ENCODE data around the gene CACNA1F.

CACNA1F gene

DNA sequence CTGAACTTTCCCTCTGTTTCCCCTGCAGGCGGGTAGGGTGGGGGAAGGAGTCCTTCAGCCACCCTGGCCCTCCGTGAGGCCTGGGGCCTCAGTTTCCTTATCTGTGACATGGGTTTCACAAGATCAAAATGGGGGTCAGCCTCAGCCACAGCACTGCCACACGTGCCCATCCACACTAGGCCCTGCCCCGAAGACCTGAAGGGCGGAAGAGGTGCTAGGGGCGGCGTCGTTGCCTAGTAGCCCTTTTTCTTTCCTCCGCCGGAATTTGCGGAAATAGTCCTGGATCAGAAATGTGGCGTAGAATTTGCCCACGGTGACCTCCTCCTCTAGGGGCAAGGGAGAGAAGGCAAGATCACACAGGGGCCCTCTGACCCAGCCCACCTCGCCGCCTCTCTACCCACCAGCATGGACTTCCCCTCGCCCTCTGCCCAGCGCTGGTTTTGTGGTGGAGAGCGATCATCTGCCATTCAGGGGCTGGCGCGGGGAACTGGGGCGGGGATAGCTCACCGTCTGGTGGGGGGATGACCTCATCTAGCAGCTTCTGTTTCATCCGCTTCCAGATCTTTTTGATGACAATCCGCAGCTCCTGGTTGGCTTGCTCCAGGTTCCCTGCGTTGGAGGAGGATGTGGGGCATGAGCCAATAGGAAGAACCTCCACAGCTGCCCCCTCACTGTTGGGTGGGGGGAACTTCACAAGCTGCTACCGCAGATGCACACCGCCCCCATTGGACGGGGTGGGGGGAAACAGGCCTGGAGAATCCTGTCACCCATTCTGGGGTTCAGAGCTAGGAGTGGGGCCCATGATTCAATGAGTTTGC, 23.5 kb downstream of the CACNA1F start:
- Histone ChIP-seq H3K14ac (ENCODE audit: low read length in 2 of 2) (no peak overlapping the region), H3K9me3 (ENCODE audit: control insufficient read depth, low read length) (peaks cover 6% of the 10 kb centered on the region), H2BK12ac (ENCODE audit: low read length in 2 of 2) (no peak overlapping the region), H2BK5ac (ENCODE audit: low read depth, low read length, poor library complexity, severe bottlenecking) (no peak overlapping the region), H3K18ac (ENCODE audit: low read depth in 1 of 2, low read length in 2 of 2) (no peak overlapping the region), H3K79me1 (replicated peaks; ENCODE audit: low read length, poor library complexity, severe bottlenecking) (no peaks in the 10 kb centered on the region), H3K27ac (ENCODE audit: low read length, poor library complexity, severe bottlenecking) (no peak overlapping the region), H3K4me2 (ENCODE audit: low read length, poor library complexity, severe bottlenecking) (no peak overlapping the region), H2BK120ac (ENCODE audit: low read depth, low read length) (no peak overlapping the region), H3K23ac (ENCODE audit: low read length in 2 of 2) (no peak overlapping the region), H4K91ac (ENCODE audit: low read length) (no peak overlapping the region), H3K36me3 (ENCODE audit: control insufficient read depth in 1 of 2, insufficient read depth in 2 of 2, low read depth in 1 of 2, low read length in 2 of 2) (no peaks in the 10 kb centered on the region), H3K27me3 (ENCODE audit: control insufficient read depth in 1 of 2, insufficient read depth in 1 of 2, low read length in 2 of 2) (peaks cover 3 to 73% of the 10 kb centered on the region in 2 experiments), H3K4me1 (ENCODE audit: control insufficient read depth, insufficient read depth, low read depth, low read length) (no peaks in the 10 kb centered on the region), H3K4me3 (ENCODE audit: insufficient read depth in 1 of 2, low read depth in 1 of 2, low read length in 2 of 2) (no peak overlapping the region), H2AK5ac (ENCODE audit: low read length, severe bottlenecking) (no peak overlapping the region), H4K8ac (ENCODE audit: low read length) (no peak overlapping the region), H2AFZ (ENCODE audit: low read depth, low read length) (no peak overlapping the region), H3K4ac (ENCODE audit: low read depth in 1 of 2, low read length in 2 of 2) (no peak overlapping the region), H3K9ac (ENCODE audit: low read length) (no peak overlapping the region), H2BK15ac (ENCODE audit: low read depth, poor library complexity, severe bottlenecking) (no peak overlapping the region)
- whole genome bisulfite sequencing, result 47% methylated on average over 15 of the region's 28 CpGs
- DNase-seq, result no peak

DNA sequence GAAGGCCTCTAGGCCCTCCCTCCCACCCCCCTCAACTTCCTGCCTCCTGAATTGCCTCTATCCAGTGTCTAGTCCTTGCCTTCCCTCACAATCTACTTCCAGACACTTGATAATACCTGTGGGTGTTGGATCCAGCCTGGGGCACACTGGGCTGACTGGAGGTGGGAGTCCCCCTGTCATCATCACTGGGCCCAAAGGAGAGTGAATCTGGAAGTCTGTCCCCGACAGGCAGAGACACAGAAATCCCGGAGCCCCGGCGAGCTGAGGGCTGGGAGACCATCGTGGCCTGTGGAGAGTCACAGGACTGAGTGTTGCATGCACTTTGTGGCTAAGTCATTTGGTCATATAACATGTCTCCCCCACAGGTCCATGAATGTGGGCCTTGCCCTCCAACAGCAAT, 24.7 kb downstream of the CACNA1F start:
- no peak overlapping the region for H3K18ac ChIP-seq (ENCODE audit: low read depth in 1 of 2, low read length in 2 of 2)
- H3K27me3 ChIP-seq (ENCODE audit: control insufficient read depth in 1 of 2, insufficient read depth in 1 of 2, low read length in 2 of 2), result peaks cover 3 to 76% of the 10 kb centered on the region in 2 experiments
- H2BK5ac ChIP-seq (ENCODE audit: low read depth, low read length, poor library complexity, severe bottlenecking), result no peak overlapping the region
- no peak overlapping the region for H3K4me3 ChIP-seq (ENCODE audit: insufficient read depth in 1 of 2, low read depth in 1 of 2, low read length in 2 of 2)
- no peak overlapping the region for H3K23ac ChIP-seq (ENCODE audit: low read length in 2 of 2)
- no peak overlapping the region for H4K91ac ChIP-seq (ENCODE audit: low read length)
- no peak overlapping the region for H4K8ac ChIP-seq (ENCODE audit: low read length)
- no peak overlapping the region for H3K14ac ChIP-seq (ENCODE audit: low read length in 2 of 2)
- H3K9me3 ChIP-seq (ENCODE audit: control insufficient read depth, low read length), result peaks cover 6% of the 10 kb centered on the region
- H3K36me3 ChIP-seq (ENCODE audit: control insufficient read depth in 1 of 2, insufficient read depth in 2 of 2, low read depth in 1 of 2, low read length in 2 of 2), result no peaks in the 10 kb centered on the region
- no peak for DNase-seq
- no peak overlapping the region for H2BK12ac ChIP-seq (ENCODE audit: low read length in 2 of 2)
- no peaks in the 10 kb centered on the region for H3K4me1 ChIP-seq (ENCODE audit: control insufficient read depth, insufficient read depth, low read depth, low read length)
- H3K9ac ChIP-seq (ENCODE audit: low read length), result no peak overlapping the region
- no peak overlapping the region for H3K4me2 ChIP-seq (ENCODE audit: low read length, poor library complexity, severe bottlenecking)
- WGBS, result 92% methylated on average over 4 of the region's 5 CpGs
- H2AK5ac ChIP-seq (ENCODE audit: low read length, severe bottlenecking), result no peak overlapping the region
- no peaks in the 10 kb centered on the region for H3K79me1 ChIP-seq (replicated peaks; ENCODE audit: low read length, poor library complexity, severe bottlenecking)
- no peak overlapping the region for H2AFZ ChIP-seq (ENCODE audit: low read depth, low read length)
- H2BK120ac ChIP-seq (ENCODE audit: low read depth, low read length), result no peak overlapping the region
- no peak overlapping the region for H2BK15ac ChIP-seq (ENCODE audit: low read depth, poor library complexity, severe bottlenecking)
- H3K4ac ChIP-seq (ENCODE audit: low read depth in 1 of 2, low read length in 2 of 2), result no peak overlapping the region
- no peak overlapping the region for H3K27ac ChIP-seq (ENCODE audit: low read length, poor library complexity, severe bottlenecking)

DNA sequence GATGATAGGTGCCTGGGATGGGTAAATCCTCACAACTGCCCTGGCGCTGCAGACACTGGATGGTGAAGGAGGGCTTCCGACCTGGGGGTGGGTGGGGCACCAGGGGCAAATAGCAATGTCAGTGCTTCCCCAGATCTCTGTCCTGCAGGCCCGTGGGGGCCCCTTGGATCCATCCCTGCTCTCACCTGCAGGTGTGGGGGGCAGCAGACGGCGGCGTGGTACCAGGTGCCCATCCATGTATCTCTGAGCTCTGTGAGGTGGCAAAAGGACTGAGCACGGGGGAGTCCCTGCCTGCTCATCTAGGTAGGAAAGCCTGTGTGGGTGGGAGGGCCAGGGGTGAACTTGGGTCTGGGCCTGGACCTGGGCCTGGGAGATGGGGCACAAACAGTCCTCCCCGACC, 26.6 kb downstream of the CACNA1F start:
- peaks cover 3 to 64% of the 10 kb centered on the region in 2 experiments for H3K27me3 ChIP-seq (ENCODE audit: control insufficient read depth in 1 of 2, insufficient read depth in 1 of 2, low read length in 2 of 2)
- WGBS, result 90% methylated on average over 4 of the region's 8 CpGs

DNA sequence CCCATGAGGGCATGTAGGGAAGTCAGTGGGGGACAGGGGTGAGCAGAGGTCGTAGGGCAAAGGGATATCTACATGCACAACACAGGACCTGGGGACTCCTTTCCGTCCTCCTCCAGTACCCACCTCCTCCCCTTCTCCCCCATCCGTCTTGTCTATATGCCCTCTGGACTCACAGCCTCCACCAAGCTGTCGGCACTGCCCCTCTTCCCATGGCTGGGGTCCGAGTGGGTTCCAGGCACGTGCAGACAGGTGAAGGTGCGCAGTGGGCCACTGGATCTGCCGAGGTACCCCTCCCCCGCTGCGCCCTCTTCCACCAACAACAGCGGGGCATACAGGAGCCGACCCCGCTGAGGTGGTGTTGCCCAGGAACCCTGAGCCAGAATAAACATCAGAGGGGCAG, 27.7 kb downstream of the CACNA1F start:
- Histone ChIP-seq H2AFZ (ENCODE audit: low read depth, low read length) (no peak overlapping the region), H2BK5ac (ENCODE audit: low read depth, low read length, poor library complexity, severe bottlenecking) (no peak overlapping the region), H3K4me3 (ENCODE audit: insufficient read depth in 1 of 2, low read depth in 1 of 2, low read length in 2 of 2) (no peak overlapping the region), H3K4me1 (ENCODE audit: control insufficient read depth, insufficient read depth, low read depth, low read length) (no peaks in the 10 kb centered on the region), H3K4me2 (ENCODE audit: low read length, poor library complexity, severe bottlenecking) (no peak overlapping the region), H3K36me3 (ENCODE audit: control insufficient read depth in 1 of 2, insufficient read depth in 2 of 2, low read depth in 1 of 2, low read length in 2 of 2) (no peaks in the 10 kb centered on the region), H2AK5ac (ENCODE audit: low read length, severe bottlenecking) (no peak overlapping the region), H3K27me3 (ENCODE audit: control insufficient read depth in 1 of 2, insufficient read depth in 1 of 2, low read length in 2 of 2) (peaks cover 0 to 53% of the 10 kb centered on the region in 2 experiments), H4K91ac (ENCODE audit: low read length) (no peak overlapping the region), H4K8ac (ENCODE audit: low read length) (no peak overlapping the region), H3K79me1 (replicated peaks; ENCODE audit: low read length, poor library complexity, severe bottlenecking) (no peaks in the 10 kb centered on the region), H3K9me3 (ENCODE audit: control insufficient read depth, low read length) (no peaks in the 10 kb centered on the region), H3K9ac (ENCODE audit: low read length) (no peak overlapping the region), H3K27ac (ENCODE audit: low read length, poor library complexity, severe bottlenecking) (no peak overlapping the region), H3K14ac (ENCODE audit: low read length in 2 of 2) (no peak overlapping the region), H2BK15ac (ENCODE audit: low read depth, poor library complexity, severe bottlenecking) (no peak overlapping the region), H2BK12ac (ENCODE audit: low read length in 2 of 2) (no peak overlapping the region), H3K23ac (ENCODE audit: low read length in 2 of 2) (no peak overlapping the region), H3K18ac (ENCODE audit: low read depth in 1 of 2, low read length in 2 of 2) (no peak overlapping the region), H3K4ac (ENCODE audit: low read depth in 1 of 2, low read length in 2 of 2) (no peak overlapping the region), H2BK120ac (ENCODE audit: low read depth, low read length) (no peak overlapping the region)
- WGBS, result 89% methylated on average over 13 of the region's 13 CpGs
- DNase-seq, result no peak

More for the DNA sequence above, 26.6 kb downstream of the CACNA1F start:
- H3K14ac ChIP-seq (ENCODE audit: low read length in 2 of 2), result no peak overlapping the region
- no peak overlapping the region for H2AFZ ChIP-seq (ENCODE audit: low read depth, low read length)
- no peaks in the 10 kb centered on the region for H3K79me1 ChIP-seq (replicated peaks; ENCODE audit: low read length, poor library complexity, severe bottlenecking)
- H3K4me3 ChIP-seq (ENCODE audit: insufficient read depth in 1 of 2, low read depth in 1 of 2, low read length in 2 of 2), result no peak overlapping the region
- H3K9me3 ChIP-seq (ENCODE audit: control insufficient read depth, low read length), result no peaks in the 10 kb centered on the region
- no peak overlapping the region for H3K23ac ChIP-seq (ENCODE audit: low read length in 2 of 2)
- H3K36me3 ChIP-seq (ENCODE audit: control insufficient read depth in 1 of 2, insufficient read depth in 2 of 2, low read depth in 1 of 2, low read length in 2 of 2), result no peaks in the 10 kb centered on the region
- H2BK12ac ChIP-seq (ENCODE audit: low read length in 2 of 2), result no peak overlapping the region
- H2BK5ac ChIP-seq (ENCODE audit: low read depth, low read length, poor library complexity, severe bottlenecking), result no peak overlapping the region
- no peak overlapping the region for H3K27ac ChIP-seq (ENCODE audit: low read length, poor library complexity, severe bottlenecking)
- no peak overlapping the region for H3K4ac ChIP-seq (ENCODE audit: low read depth in 1 of 2, low read length in 2 of 2)
- no peak overlapping the region for H2BK120ac ChIP-seq (ENCODE audit: low read depth, low read length)
- no peak overlapping the region for H2AK5ac ChIP-seq (ENCODE audit: low read length, severe bottlenecking)
- H3K18ac ChIP-seq (ENCODE audit: low read depth in 1 of 2, low read length in 2 of 2), result no peak overlapping the region
- no peaks in the 10 kb centered on the region for H3K4me1 ChIP-seq (ENCODE audit: control insufficient read depth, insufficient read depth, low read depth, low read length)
- H4K91ac ChIP-seq (ENCODE audit: low read length), result no peak overlapping the region
- no peak overlapping the region for H2BK15ac ChIP-seq (ENCODE audit: low read depth, poor library complexity, severe bottlenecking)
- H3K4me2 ChIP-seq (ENCODE audit: low read length, poor library complexity, severe bottlenecking), result no peak overlapping the region
- DNase-seq, result no peak
- H4K8ac ChIP-seq (ENCODE audit: low read length), result no peak overlapping the region
- H3K9ac ChIP-seq (ENCODE audit: low read length), result no peak overlapping the region
